BJ (cell line): Measurements from ENCODE around the gene NF1. TPM values are rescaled to one million over a fixed set of nuclear protein-coding genes. Genes with fewer than 3 reads are reported as not detected.

ENCODE experiments used
- CTCF ChIA-PET: fragments of 350-600 bp; formaldehyde crosslinking; extraction: SDS; loops from one replicate; lab custom pipeline; 2021; ENCODE audit warnings: antibody characterized with exemption, inconsistent platforms; lab: Yijun Ruan, JAX
- POLR2A ChIA-PET: fragments of 300-600 bp; sonication (Branson Sonifier 250); formaldehyde crosslinking; extraction: SDS; loops from one replicate; lab custom pipeline; 2021; ENCODE audit warnings: antibody characterized with exemption; lab: Charles Lee
- DNase-seq: peaks from one replicate; pipeline ENCODE4 v3.0.0-alpha.2; 2011; ENCODE audit warnings: low read depth
- H3K27me3 ChIP-seq: 2 replicates; pipeline ENCODE4 v1.6.0; 2011; ENCODE audit warnings: low read length; ENCODE audit not compliant: control insufficient read depth, insufficient read depth
- H3K36me3 ChIP-seq: 2 replicates; pipeline ENCODE4 v1.5.1; 2011; ENCODE audit warnings: low read length; ENCODE audit not compliant: control insufficient read depth, insufficient read depth
- H3K4me3 ChIP-seq: 2 replicates; pipeline ENCODE4 v1.5.1; 2011; ENCODE audit warnings: low read depth, mild to moderate bottlenecking, control low read depth, low read length
- CTCF ChIP-seq: IDR thresholded peaks from 2 replicates; pipeline ENCODE4 v1.5.1; 2011; ENCODE audit warnings: low read depth, mild to moderate bottlenecking, control low read depth, inconsistent platforms, low read length, moderate library complexity; ENCODE audit not compliant: insufficient read depth
- polyA plus RNA-seq: library from polyadenylated mRNA; depleted of rRNA; stranded (reverse); fragments of >200 nt; gene quantifications from 2 replicates; pipeline ENCODE4 v1.2.3, GENCODE V29; 2011

Gene NF1
- polyA plus RNA-seq, 1 experiment, result 29.3 TPM

GRCh38 chr17:31128241-31128640, 33.5 kb downstream of the NF1 start:
- ChIA-PET CTCF (interaction anchor here (1.2 to 1.4 kb wide), 2 partner anchors 15 to 32 kb away, joined by 3 to 5 read pairs; no protein-coding TSS in a partner anchor), POLR2A (no interaction called here)

GRCh38 chr17:31130286-31131224, 35.8 kb downstream of the NF1 start:
- no peak for TF ChIP-seq CTCF
- H3K36me3 ChIP-seq, result no peaks in the 10 kb centered on the region

More at GRCh38 chr17:31128241-31128640, 33.5 kb downstream of the NF1 start:
- Histone ChIP-seq H3K36me3 (no peaks in the 10 kb centered on the region), H3K4me3 (no peak overlapping the region), H3K27me3 (no peaks in the 10 kb centered on the region)
- no peak for DNase-seq
- no peak for TF ChIP-seq CTCF

GRCh38 chr17:31131299-31131698, 36.5 kb downstream of the NF1 start:
- TF ChIP-seq CTCF, result no peak
- ChIA-PET CTCF (no interaction called here), POLR2A (no interaction called here)
- H3K4me3 ChIP-seq, result no peak overlapping the region
- no peaks in the 10 kb centered on the region for H3K27me3 ChIP-seq
- H3K36me3 ChIP-seq, result no peaks in the 10 kb centered on the region
- DNase-seq, result no peak

More at GRCh38 chr17:31130286-31131224, 35.8 kb downstream of the NF1 start:
- DNase-seq, result no peak
- no peak overlapping the region for H3K4me3 ChIP-seq
- H3K27me3 ChIP-seq, result no peaks in the 10 kb centered on the region
- ChIA-PET CTCF (no interaction called here), POLR2A (no interaction called here)

- Histone ChIP-seq H3K36me3 (no peaks in the 10 kb centered on the region), H3K4me3 (no peak overlapping the region), H3K27me3 (no peaks in the 10 kb centered on the region)
- ChIA-PET POLR2A (no interaction called here), CTCF (no interaction called here)
- TF ChIP-seq CTCF, result no peak
- DNase-seq, result no peak
Observed at GRCh38 chr17:31132977-31133376, 38.2 kb downstream of the NF1 start.

- H3K27me3 ChIP-seq, result no peaks in the 10 kb centered on the region
- no peak for TF ChIP-seq CTCF
- ChIA-PET POLR2A (no interaction called here), CTCF (no interaction called here)
- no peak for DNase-seq
- no peak overlapping the region for H3K4me3 ChIP-seq
- no peaks in the 10 kb centered on the region for H3K36me3 ChIP-seq
Observed at GRCh38 chr17:31134576-31134975, 39.8 kb downstream of the NF1 start.
